ELR (cell line): ENCODE results near the gene ARSB.
"Not testable (repeated sequence)": the region's sequence is repeated elsewhere in the genome, so short reads cannot be mapped to it uniquely, and the experiment has no call there.

Experiments used
- DNase-seq: peaks from one replicate; pipeline ENCODE4 v3.0.0-alpha.2; 2015; ENCODE audit warnings: low read depth

ARSB gene

GRCh38 chr5:78747705-78748359 lies 237.3 kb downstream of the ARSB start:
- peak; percentile 43 for DNase-seq

DNA sequence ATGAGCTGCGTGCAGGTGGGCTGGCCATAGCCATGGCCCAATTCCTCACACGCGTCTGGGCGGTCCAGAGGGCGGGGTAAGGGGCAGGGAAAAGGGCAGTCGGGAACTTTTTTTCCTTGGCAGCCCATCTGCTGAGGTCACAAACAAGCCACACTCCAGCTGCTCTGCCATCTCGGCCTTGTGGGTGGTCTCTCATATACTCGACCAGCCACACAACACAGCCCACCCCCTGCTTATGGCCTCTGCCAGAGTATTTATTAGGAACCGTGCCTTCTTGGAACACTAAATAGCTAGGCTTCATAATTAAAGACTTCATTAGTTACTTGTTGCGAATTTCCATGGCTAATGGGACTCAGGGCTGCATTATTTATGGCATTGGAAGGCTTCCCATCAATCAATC lies 238.1 kb downstream of the ARSB start:
- DNase-seq, result no peak

GRCh38 chr5:78746021-78746770 lies 238.9 kb downstream of the ARSB start:
- DNase-seq, result no peak

DNA sequence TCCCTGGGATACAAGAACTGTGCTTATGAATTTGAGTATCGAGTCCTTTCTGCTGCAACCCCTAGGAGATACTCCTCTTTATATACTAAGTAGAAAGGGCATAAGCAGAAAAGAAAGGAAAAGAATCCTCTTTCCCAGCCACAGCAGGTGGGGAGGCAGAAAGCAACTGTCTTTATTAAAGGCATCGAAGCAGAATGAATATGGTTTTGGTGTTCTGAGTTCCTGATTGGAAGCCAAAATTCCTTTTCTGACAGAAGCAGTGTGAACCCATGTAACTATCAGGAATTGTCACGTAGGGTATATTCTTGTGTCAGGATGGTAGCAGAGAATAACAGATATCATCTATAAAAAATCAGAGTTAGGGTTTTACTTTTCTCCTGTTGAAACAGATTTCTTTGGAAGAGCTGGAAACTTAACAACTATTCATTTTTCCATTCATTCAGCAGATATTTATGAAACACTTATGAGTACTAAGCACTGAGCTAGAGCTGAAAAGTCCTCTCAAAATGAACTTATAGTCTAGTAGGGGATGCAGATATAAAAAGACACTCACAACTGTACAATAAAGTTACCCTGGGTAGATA lies 240.1 kb downstream of the ARSB start:
- DNase-seq, result no peak

- DNase-seq, result no peak
Measured at GRCh38 chr5:78741019-78741418, 244.1 kb downstream of the ARSB start.

DNA sequence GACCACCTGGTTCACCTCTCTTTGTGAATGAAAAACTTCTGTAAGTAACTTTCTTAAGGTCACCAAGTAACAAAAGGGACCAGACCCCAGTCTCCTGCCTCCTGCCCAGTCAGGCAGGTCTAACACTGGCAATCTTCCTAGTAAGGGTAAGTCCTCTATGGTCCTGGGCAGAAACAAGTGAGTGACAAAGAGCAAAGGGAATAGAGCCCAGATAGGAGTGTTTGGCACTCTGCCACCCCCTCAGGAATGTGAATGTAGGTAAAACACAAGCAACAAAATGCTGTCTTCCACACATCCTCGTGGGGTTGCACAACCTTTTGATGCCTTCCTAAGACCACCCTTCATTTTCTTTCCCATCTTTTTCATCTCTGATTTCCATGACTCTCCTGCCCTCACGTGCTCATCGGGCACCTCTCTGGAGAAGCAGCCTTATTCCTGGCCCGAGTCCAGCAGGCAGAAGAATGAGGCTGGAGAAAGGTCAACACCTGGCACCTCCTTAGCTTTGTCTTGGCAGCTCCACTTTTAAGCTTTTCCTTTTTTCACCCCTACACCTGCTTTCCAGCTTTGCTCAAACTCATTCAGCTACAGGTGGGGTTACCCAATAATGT lies 246.3 kb downstream of the ARSB start:
- no peak for DNase-seq

GRCh38 chr5:78738104-78738503 lies 247.0 kb downstream of the ARSB start:
- DNase-seq, result no peak

DNA sequence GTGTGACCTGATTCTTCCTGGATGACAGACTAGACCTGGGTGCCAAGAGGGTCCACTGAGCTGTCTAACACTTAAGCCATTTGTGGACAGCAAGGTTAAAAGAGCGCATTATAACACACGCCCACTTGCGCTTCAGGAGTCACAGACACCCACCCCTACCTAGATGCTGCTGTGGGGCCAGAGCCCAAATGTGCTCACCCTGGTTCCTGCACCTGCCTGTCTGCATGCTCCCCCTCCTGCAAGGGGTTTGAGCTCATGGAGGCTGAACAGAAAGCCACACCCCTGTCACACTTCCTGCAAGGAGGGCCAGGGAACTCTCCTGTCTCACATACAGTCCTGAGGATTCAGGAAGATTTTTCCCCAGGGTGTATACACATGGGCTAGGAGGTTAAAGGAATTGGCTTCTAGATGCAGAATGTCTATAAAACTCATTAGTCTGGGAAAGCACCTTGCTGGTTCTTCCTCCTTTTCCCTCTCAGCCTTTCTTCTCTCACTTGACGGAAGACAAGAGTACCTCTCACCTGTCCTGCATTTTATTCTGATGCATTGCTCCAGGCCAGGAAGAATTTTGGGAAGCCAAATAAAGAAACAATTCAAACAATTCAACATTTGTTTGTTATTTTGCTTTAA lies 249.2 kb downstream of the ARSB start:
- no peak for DNase-seq

- no peak for DNase-seq
Measured at GRCh38 chr5:78734950-78735349, 250.2 kb downstream of the ARSB start.

DNA sequence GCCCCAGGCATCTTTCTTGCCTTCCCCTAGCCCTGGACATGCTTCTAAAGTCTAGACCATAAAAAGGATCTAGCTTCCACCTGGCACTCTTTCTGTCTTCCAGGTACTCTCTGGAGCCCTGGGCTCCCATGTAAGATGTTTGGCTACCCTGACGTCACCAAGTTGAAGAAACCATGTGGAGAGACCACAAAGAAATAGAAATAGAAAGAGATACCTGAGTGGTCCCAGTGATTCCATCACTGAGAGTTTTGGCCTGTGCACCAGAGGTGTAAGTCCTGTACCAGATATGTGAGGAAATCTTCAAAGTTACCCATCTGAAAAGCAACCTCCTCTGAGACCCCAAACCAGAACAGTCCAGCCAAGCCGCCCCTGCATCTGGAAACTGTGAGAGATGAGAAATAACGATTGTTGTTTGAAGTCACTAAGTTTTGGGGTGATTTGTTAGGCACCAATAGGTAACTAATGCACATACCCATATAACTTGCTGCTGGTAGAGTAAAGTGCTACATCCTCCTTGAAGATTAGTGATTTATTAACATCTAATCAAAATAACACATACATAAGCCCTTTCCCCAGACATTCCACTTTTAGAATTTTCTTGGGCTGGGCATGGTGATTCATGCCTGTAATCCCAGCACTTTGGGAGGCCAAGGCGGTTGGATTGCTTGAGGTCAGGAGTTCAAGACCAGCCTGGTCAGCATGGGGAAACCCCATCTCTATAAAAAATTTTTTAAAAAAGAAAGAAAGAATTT lies 250.8 kb downstream of the ARSB start:
- no peak for DNase-seq

DNA sequence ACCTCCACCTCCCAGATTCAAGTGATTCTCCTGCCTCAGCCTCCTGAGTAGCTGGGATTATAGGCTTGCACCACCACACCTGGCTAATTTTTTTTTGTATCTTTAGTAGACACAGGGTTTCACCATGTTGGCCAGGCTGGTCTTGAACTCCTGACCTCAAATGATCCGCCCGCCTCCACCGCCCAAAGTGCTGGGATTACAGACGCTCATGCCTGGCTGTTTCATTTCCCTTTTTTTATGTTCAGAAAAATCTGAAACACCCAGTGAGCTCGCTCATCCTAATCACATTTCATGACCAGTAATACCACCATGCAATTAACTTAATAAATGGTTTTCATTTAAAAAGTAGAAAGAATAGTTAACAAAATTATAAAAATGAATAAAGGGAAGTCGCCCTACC lies 252.4 kb downstream of the ARSB start:
- not testable (repeated sequence) for DNase-seq

- DNase-seq, result peak; percentile 77
Measured at GRCh38 chr5:78731884-78732283, 253.2 kb downstream of the ARSB start.

DNA sequence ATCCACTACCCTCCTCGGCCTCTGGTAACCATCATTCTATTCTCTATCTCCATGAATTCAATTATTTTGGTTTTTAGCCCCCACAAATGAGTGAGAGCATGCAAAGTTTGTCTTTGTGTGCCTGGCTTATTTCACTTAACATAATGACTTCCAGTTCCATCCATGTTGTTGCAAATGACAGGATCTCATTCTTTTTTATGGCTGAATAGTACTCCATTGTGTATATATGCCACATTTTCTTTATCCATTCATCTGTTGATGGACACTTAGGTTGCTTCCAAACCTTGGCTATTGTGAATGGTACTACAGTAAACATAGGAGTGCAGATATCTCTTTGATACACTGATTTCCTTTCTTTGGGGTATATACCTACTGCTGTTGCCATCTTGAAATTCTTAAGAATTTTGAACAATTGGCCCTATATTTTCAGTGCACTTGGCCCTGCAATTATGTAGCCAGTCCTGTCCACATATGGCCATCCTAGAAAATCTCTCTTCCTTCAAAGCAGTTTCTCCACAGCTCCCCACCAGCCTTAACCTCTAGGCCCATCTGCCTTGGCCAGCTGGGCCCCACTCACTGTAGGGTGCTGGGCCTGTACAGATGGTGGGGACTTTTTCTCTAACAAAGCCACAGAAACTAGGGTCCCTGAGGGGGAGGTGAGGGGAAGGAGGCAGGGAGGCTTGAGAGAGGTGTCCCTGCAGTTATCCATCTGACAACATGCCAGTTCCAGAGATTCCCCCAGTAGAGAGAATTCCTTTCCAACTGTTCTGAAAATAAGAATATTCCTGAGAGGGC lies 254.6 kb downstream of the ARSB start:
- no peak for DNase-seq

DNA sequence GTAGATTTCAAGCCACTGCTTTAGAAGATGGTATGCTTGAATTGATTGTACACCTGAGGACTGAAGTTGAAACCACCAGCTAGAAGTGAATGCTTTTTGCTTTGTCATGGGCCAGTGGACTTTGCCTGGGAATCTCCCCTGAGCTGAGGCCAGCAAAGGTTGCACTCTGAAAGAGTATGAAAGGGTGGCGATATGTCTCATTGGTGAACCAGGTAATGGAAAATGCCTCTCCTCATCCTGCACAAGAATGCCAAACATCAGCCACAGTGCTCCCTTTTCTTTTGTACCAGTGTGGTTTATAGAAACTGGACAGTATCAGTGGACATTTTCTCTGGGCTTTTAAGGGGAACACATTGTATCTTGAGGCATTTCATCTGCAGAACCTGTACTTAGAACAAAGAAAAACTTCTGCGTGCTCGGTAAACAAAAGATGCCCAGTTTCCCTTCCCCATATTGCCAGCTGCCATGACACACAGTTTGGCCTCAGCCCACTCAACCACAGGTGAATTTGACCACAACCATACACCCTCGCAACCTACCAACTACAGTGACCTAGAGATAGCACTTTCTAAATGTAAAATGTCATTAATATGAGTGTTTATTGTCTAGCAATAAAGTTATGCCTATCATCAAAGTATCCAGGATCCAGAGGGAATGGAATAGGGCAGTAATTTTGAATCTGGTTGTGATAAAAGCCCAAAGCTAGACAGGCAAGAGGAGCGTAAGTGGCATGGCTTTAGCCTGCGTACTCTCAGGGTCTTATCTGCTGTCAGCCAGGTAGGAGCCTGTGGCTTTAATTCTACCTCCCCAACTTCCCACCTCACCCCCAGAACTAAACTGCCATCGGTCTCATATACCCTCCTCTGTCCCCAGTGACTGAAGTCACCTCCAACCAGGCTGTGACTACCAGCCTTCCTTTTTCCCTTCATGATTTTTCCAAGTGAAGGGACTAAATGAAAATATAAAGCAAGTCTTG lies 257.0 kb downstream of the ARSB start:
- no peak for DNase-seq
